Mucosa of descending colon (tissue), 3 donors: ENCODE data around the gene PRR18. TPM values are rescaled to one million over a fixed set of nuclear protein-coding genes. Genes with fewer than 3 reads are reported as not detected.
A peak's percentile ranks its signal among the peaks of the same experiment; 100 is the strongest.

Experiments used
- ATAC-seq: fragments of 200-7000 bp; cut with Tn5 transposase; one replicate; pipeline ENCODE4 v1.9.1; 2020; ENCODE audit warnings: mild to moderate bottlenecking, moderate library complexity
- DNase-seq, 3 donors: peaks; one replicate each; pipeline ENCODE4 v3.0.0-alpha.2; 2020
- H3K36me3 ChIP-seq: fragments of 200-600 bp; one replicate; pipeline ENCODE4 v1.8.0; 2021; ENCODE audit warnings: low read depth, mild to moderate bottlenecking
- H3K4me1 ChIP-seq: fragments of 200-600 bp; one replicate; pipeline ENCODE4 v1.8.0; 2021; ENCODE audit warnings: low read depth, mild to moderate bottlenecking
- H3K4me3 ChIP-seq: fragments of 200-600 bp; one replicate; pipeline ENCODE4 v1.8.0; 2021; ENCODE audit warnings: mild to moderate bottlenecking
- H3K9me3 ChIP-seq: fragments of 200-600 bp; one replicate; pipeline ENCODE4 v1.8.0; 2021; ENCODE audit warnings: mild to moderate bottlenecking
- intact Hi-C, 2 donors: fragments of 100-400 bp; cut with DNase I in 1 of 2; cut with micrococcal nuclease in 1 of 2; formaldehyde crosslinking; loops; one replicate each; pipeline versions ENCODE4 v1.11.0 to v1.11.1; 2022; cut with DNase I, micrococcal nuclease
- long read RNA-seq, 2 donors: library from polyadenylated mRNA; unstranded; transcript quantifications; one replicate each; pipeline ENCODE4 v2.0.0, GENCODE V29; 2019 to 2021
- total RNA-seq, 3 donors: library from RNA; stranded (reverse); fragmentation: NEBNext Ultra II Directional in 2 of 3; extraction: Animal tissue kit (Norgen Biotek cat#: 25700) in 2 of 3; gene quantifications; one replicate each; pipeline versions ENCODE4 v1.2.1 to v1.2.4, GENCODE V29; 2021 to 2023
- TF ChIP-seq, protein P1 (sequence below): fragments of 200-600 bp; IDR thresholded peaks from one replicate; pipeline ENCODE4 v1.8.0; 2022; ENCODE audit warnings: antibody characterized with exemption, mild to moderate bottlenecking
- donor health status: DM: no; HTN: no; CAD: no; lungs with moderate emphysema.
- donor health status: DM: no; HTN: no; CAD: no.
- donor health status: DM: no; HTN: yes; CAD: no.

Gene PRR18, protein sequence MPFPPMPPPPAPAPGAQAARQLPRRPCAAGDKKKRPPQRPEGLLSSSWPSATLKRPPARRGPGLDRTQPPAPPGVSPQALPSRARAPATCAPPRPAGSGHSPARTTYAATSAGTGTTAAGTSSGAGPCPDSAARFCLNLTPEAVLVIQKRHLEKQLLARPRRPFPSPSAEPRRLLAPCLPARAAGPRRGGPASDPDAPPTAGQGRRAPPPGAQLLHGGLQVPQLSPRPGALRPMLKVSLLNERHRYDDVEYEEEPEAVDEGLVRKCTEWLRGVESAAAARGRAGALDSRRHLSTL
- total RNA-seq, result under 1 TPM in 1 of 3 donors, not detected in 2; 0.13 TPM
- long read RNA-seq, donor 1, result 0 reads
- long read RNA-seq, donor 2, result 0 reads

DNA sequence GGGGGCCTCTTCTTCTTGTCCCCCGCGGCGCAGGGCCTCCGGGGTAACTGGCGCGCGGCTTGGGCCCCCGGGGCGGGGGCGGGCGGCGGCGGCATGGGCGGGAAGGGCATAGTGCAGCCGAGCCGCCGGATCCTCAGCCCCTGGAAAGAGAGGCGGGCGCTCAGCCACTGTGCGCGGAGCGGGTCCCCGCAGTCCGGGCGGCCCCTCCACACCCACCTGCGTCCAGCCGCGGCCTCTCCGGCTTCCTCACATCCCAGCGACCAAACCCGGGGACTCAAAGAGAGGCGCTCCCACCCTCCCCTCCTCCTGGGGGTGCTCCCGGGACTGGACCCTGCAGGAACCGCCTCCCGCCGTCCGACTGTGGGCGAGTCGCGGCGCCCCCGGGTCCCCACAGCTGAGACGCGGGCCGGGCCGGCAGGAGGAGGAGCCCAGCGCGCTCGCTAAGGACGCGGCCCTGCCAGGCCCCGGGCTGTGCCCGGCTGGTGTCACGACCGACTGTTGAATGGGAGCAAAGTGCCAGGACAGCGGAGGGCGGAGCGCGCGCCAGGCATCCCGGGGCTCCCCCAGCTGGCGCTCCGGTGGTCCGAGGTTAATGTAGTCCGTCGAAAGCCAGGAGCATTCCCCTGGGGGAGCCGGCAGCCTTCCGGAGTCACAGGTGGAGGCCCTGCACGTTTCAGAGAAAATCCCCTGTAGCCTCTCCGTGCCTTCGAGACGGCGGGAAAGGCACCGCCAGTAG is at the start of gene PRR18:
Gene PRR18, minus strand, starts transcription at position 360 of the 736 bp plus-strand sequence. Its CDS starts 250 bp downstream, at position 110.
- TF ChIP-seq, protein P1, sequence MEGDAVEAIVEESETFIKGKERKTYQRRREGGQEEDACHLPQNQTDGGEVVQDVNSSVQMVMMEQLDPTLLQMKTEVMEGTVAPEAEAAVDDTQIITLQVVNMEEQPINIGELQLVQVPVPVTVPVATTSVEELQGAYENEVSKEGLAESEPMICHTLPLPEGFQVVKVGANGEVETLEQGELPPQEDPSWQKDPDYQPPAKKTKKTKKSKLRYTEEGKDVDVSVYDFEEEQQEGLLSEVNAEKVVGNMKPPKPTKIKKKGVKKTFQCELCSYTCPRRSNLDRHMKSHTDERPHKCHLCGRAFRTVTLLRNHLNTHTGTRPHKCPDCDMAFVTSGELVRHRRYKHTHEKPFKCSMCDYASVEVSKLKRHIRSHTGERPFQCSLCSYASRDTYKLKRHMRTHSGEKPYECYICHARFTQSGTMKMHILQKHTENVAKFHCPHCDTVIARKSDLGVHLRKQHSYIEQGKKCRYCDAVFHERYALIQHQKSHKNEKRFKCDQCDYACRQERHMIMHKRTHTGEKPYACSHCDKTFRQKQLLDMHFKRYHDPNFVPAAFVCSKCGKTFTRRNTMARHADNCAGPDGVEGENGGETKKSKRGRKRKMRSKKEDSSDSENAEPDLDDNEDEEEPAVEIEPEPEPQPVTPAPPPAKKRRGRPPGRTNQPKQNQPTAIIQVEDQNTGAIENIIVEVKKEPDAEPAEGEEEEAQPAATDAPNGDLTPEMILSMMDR, result no peak
- H3K4me3 ChIP-seq, result no peak within 1 kb of the TSS
- ATAC-seq, result peak; percentile 47
- no peak for DNase-seq
- peaks cover 13% of the 10 kb centered on the region for H3K4me1 ChIP-seq
- intact Hi-C loops, result no loop called here
- H3K36me3 ChIP-seq, result no peaks in the 10 kb centered on the region
- H3K9me3 ChIP-seq, result no peaks in the 10 kb centered on the region

DNA sequence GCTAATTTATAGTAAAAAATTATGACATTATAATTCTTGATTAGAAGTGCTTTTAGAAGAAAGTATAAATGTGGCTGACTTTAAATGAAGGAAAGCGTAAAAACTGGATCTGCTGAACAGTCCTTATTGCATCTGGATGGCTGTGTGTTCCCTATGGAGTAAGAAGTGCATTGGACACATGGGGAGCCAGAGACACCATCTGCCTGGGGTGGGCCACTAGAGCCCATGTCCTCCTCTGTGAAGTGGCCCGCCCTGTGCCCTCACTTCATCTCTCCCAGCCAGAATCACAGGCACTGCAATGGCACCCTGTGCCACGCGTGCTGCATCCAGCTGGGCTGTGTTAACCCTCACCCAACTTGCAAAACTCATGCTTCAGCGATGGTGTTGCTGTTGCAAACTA is 47.4 kb upstream of the PRR18 start:
- TF ChIP-seq, protein P1, result no peak
- Histone ChIP-seq H3K36me3 (no peaks in the 10 kb centered on the region), H3K9me3 (no peaks in the 10 kb centered on the region), H3K4me1 (peaks cover 8% of the 10 kb centered on the region), H3K4me3 (no peak overlapping the region)
- no peak for ATAC-seq
- DNase-seq, result no peak
- intact Hi-C loops, result no loop called here

DNA sequence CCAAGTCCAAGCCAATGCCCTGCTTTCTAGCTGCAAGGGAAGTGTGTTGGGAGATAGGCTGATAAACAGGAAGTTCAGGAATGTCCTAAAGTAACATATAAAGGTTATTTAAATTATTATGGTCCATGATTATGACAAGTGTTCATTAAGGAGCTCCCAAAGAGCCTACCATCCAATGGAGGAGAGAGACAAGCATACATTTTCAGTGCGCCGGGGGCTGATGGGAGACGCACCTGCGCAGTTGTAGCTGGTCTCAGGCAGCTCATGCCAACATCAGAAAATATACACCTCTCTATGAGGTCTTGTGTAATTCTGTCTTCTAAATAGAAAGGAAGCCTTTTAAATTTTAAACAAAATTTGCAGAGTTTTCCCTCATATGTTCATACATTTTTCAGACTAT is 46.8 kb upstream of the PRR18 start:
- DNase-seq, result no peak
- ATAC-seq, result no peak
- H3K4me3 ChIP-seq, result no peak overlapping the region
- TF ChIP-seq, protein P1, result no peak
- intact Hi-C loops, result no loop called here
- peaks cover 1% of the 10 kb centered on the region for H3K9me3 ChIP-seq
- H3K4me1 ChIP-seq, result peaks cover 8% of the 10 kb centered on the region
- no peaks in the 10 kb centered on the region for H3K36me3 ChIP-seq

DNA sequence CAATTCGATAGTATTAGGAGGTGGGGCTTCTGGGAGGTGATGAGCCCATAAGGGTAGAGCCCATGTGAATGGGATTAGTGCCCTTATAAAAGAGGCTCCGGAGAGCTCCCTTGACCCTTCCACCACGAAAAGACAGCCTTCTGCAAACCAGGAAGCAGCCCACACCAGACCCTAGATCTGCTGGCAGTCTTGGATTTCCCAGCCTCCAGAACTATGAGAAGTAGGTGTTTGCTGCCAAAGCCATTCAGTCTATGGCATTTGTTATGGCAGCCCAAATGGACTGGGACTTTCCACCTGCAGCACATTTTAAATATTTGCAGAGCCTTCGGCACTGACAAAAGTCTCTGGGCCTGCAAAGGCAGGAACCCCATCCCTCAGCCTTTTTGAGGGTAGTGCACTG is 46.0 kb upstream of the PRR18 start:
- ATAC-seq (no peak), DNase-seq (no peak)
- Histone ChIP-seq H3K4me3 (no peak overlapping the region), H3K9me3 (peaks cover 6% of the 10 kb centered on the region), H3K36me3 (no peaks in the 10 kb centered on the region), H3K4me1 (peaks cover 8% of the 10 kb centered on the region)
- TF ChIP-seq, protein P1, result no peak
- intact Hi-C loops, result no loop called here

DNA sequence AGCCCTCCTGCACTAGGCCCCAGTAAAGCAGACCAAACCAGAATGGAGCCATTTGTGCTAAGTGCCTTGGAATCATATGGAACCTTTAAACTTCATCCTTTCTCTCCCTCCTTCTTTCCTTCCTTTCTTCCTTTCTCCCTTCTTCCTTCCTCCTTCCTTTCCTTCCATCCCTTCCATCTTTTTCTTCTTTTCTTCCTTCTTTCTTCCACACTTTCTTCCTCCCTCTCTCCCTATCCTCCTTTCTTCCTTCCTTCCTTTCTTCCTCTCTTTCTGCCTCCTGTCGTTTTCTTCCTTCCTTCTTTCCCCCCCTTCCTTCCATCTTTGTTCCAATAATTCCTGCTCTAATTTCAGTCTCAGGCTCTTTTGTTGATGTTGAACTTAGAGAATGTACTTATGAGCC is 45.3 kb upstream of the PRR18 start:
- Histone ChIP-seq H3K4me1 (peaks cover 8% of the 10 kb centered on the region), H3K9me3 (peaks cover 6% of the 10 kb centered on the region), H3K36me3 (no peaks in the 10 kb centered on the region), H3K4me3 (no peak overlapping the region)
- intact Hi-C loops, result no loop called here
- TF ChIP-seq, protein P1, result no peak
- DNase-seq, result no peak
- no peak for ATAC-seq
